OCI-LY1 (cell line): ENCODE results near the gene ADAMTS12.

Experiments used
- H2AFZ ChIP-seq: fragments of 200-600 bp; sonication (generic), shearing (Covaris generic); 2 replicates; pipeline ENCODE4 v1.6.0; 2014; ENCODE audit warnings: antibody characterized with exemption, mild to moderate bottlenecking, low read length
- H3F3A ChIP-seq: fragments of 200-600 bp; sonication (generic), shearing (Covaris generic); 2 replicates; pipeline ENCODE4 v1.6.0; 2014; ENCODE audit warnings: mild to moderate bottlenecking, antibody characterized with exemption, low read length, moderate library complexity; ENCODE audit not compliant: insufficient read depth
- H3K27ac ChIP-seq: fragments of 200-600 bp; sonication (generic); 2 replicates; pipeline ENCODE4 v1.5.1; 2014; ENCODE audit warnings: low read length, mixed run types, mild to moderate bottlenecking, low read depth; ENCODE audit not compliant: poor library complexity, severe bottlenecking
- H3K27me3 ChIP-seq: fragments of 200-600 bp; sonication (generic); 2 replicates; pipeline ENCODE4 v1.6.0; 2014; ENCODE audit warnings: antibody characterized with exemption, mild to moderate bottlenecking, low read length, moderate library complexity; ENCODE audit not compliant: insufficient read depth
- H3K36me3 ChIP-seq: fragments of 200-600 bp; sonication (generic); 2 replicates; pipeline ENCODE4 v1.6.1; 2014; ENCODE audit warnings: mild to moderate bottlenecking, antibody characterized with exemption, low read length, moderate library complexity, mixed read lengths; ENCODE audit not compliant: insufficient read depth
- H3K4me1 ChIP-seq: fragments of 200-600 bp; sonication (generic); 2 replicates; pipeline ENCODE4 v1.5.1; 2014; ENCODE audit warnings: mild to moderate bottlenecking, low read length, moderate library complexity; ENCODE audit not compliant: insufficient read depth, severe bottlenecking
- H3K4me2 ChIP-seq: fragments of 200-600 bp; sonication (generic), shearing (Covaris generic); 2 replicates; pipeline ENCODE4 v1.6.1; 2014; ENCODE audit warnings: low read length
- H3K4me3 ChIP-seq: fragments of 200-600 bp; sonication (generic); 2 replicates; pipeline ENCODE4 v1.5.1; 2014; ENCODE audit warnings: low read length, low read depth, mild to moderate bottlenecking, mixed read lengths; ENCODE audit not compliant: poor library complexity, severe bottlenecking
- H3K79me2 ChIP-seq: fragments of 200-600 bp; shearing (Covaris generic); 2 replicates; pipeline ENCODE4 v1.6.1; 2016; ENCODE audit warnings: mixed run types, low read length, mixed read lengths; ENCODE audit not compliant: insufficient read depth
- H3K9ac ChIP-seq: fragments of 200-600 bp; sonication (generic), shearing (Covaris generic); 2 replicates; pipeline ENCODE4 v1.6.1; 2014; ENCODE audit warnings: mild to moderate bottlenecking, low read length, mixed read lengths
- H3K9me2 ChIP-seq: fragments of 200-600 bp; sonication (generic), shearing (Covaris generic); 2 replicates; pipeline ENCODE4 v1.6.1; 2014; ENCODE audit warnings: low read depth, mild to moderate bottlenecking, low read length, mixed read lengths
- H3K9me3 ChIP-seq: fragments of 200-600 bp; shearing (Covaris generic); 2 replicates; pipeline ENCODE4 v1.6.1; 2014; ENCODE audit warnings: low read length, mixed read lengths
- H4K20me1 ChIP-seq: fragments of 200-600 bp; sonication (generic), shearing (Covaris generic); 2 replicates; pipeline ENCODE4 v1.6.0; 2016; ENCODE audit warnings: mild to moderate bottlenecking, low read length; ENCODE audit not compliant: insufficient read depth
- CTCF ChIP-seq: fragments of 200-600 bp; sonication (generic), shearing (Covaris generic); IDR thresholded peaks from 2 replicates; pipeline ENCODE4 v1.5.1; 2017; ENCODE audit warnings: mild to moderate bottlenecking, antibody characterized with exemption, low read length, moderate library complexity, mixed read lengths
- EZH2 ChIP-seq: fragments of 200-600 bp; sonication (generic), shearing (Covaris generic); IDR thresholded peaks from 2 replicates; pipeline ENCODE4 v1.8.0; 2017; ENCODE audit warnings: borderline replicate concordance, mixed run types, mild to moderate bottlenecking, antibody characterized with exemption, low read length, moderate library complexity, mixed read lengths

ADAMTS12 gene

GRCh38 chr5:33558489-33558888, 333.3 kb downstream of the ADAMTS12 start:
- no peaks in the 10 kb centered on the region for H3K27me3 ChIP-seq
- H4K20me1 ChIP-seq: no peaks in the 10 kb centered on the region
- TF ChIP-seq EZH2 (no peak), CTCF (no peak)
- no peak overlapping the region for H2AFZ ChIP-seq
- no peak overlapping the region for H3K4me2 ChIP-seq
- no peak overlapping the region for H3K4me3 ChIP-seq
- H3K36me3 ChIP-seq: no peaks in the 10 kb centered on the region
- H3K9me2 ChIP-seq: no peaks in the 10 kb centered on the region
- no peak overlapping the region for H3K9ac ChIP-seq
- H3K79me2 ChIP-seq: no peaks in the 10 kb centered on the region
- H3F3A ChIP-seq: no peaks in the 10 kb centered on the region
- H3K27ac ChIP-seq: no peak overlapping the region
- no peaks in the 10 kb centered on the region for H3K9me3 ChIP-seq
- no peaks in the 10 kb centered on the region for H3K4me1 ChIP-seq

DNA sequence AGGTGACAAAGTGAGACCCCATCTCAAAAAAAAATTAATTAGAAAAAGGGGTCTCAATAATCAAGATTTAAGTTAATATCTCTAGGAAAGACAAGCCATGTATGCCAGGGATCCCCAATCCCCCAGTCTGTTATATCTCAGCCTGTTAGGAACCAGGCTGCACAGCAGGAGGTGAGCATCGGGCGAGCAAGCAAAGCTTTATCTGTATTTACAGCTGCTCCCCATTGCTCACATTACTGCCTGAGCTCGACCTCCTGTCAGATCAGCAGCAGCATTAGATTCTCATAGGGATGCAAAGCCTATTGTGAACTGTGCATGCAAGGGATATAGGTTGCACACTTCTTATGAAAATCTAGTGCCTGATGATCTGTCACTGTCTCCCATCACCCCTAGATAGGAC, 334.2 kb downstream of the ADAMTS12 start:
- TF ChIP-seq EZH2 (no peak), CTCF (no peak)
- H3K36me3 ChIP-seq: no peaks in the 10 kb centered on the region

GRCh38 chr5:33556330-33557328, 335.2 kb downstream of the ADAMTS12 start:
- no peaks in the 10 kb centered on the region for H3K36me3 ChIP-seq
- H3K4me3 ChIP-seq: no peak overlapping the region
- no peaks in the 10 kb centered on the region for H3K9me3 ChIP-seq
- H3F3A ChIP-seq: no peaks in the 10 kb centered on the region
- no peak overlapping the region for H2AFZ ChIP-seq
- H3K4me2 ChIP-seq: no peak overlapping the region
- no peaks in the 10 kb centered on the region for H4K20me1 ChIP-seq
- no peak overlapping the region for H3K27ac ChIP-seq
- TF ChIP-seq EZH2 (no peak), CTCF (no peak)
- H3K9ac ChIP-seq: no peak overlapping the region
- H3K9me2 ChIP-seq: no peaks in the 10 kb centered on the region
- H3K27me3 ChIP-seq: no peaks in the 10 kb centered on the region
- no peaks in the 10 kb centered on the region for H3K4me1 ChIP-seq
- no peaks in the 10 kb centered on the region for H3K79me2 ChIP-seq

More for the DNA sequence above, 334.2 kb downstream of the ADAMTS12 start:
- no peaks in the 10 kb centered on the region for H3K27me3 ChIP-seq
- no peaks in the 10 kb centered on the region for H3K79me2 ChIP-seq
- H3K4me3 ChIP-seq: no peak overlapping the region
- no peaks in the 10 kb centered on the region for H4K20me1 ChIP-seq
- H3K9me2 ChIP-seq: no peaks in the 10 kb centered on the region
- H3K4me1 ChIP-seq: no peaks in the 10 kb centered on the region
- H3K9ac ChIP-seq: no peak overlapping the region
- H3K27ac ChIP-seq: no peak overlapping the region
- H2AFZ ChIP-seq: no peak overlapping the region
- no peaks in the 10 kb centered on the region for H3F3A ChIP-seq
- H3K9me3 ChIP-seq: no peaks in the 10 kb centered on the region
- H3K4me2 ChIP-seq: no peak overlapping the region
